Keratinocyte (primary cell): ENCODE results near the gene NEGR1. TPM values are rescaled to one million over a fixed set of nuclear protein-coding genes. Genes with fewer than 3 reads are reported as not detected.

ENCODE experiments used
- DNase-seq: peaks from one replicate; pipeline ENCODE4 v3.0.0-alpha.2; 2011; ENCODE audit warnings: low read depth, missing footprints, low spot score
- FAIRE-seq: peaks from 2 replicates; lab custom pipeline; 2011; peaks lifted over from hg19 to GRCh38; lab: Jason Lieb, UNC
- H2AFZ ChIP-seq: 2 replicates; pipeline ENCODE4 v1.6.0; 2012; ENCODE audit warnings: low read length, control low read depth, inconsistent platforms; ENCODE audit not compliant: control insufficient read depth
- H3K27ac ChIP-seq: 2 replicates; pipeline ENCODE4 v1.5.1; 2011; ENCODE audit warnings: low read length; ENCODE audit not compliant: control insufficient read depth, insufficient read depth
- H3K27me3 ChIP-seq: 3 replicates; pipeline ENCODE4 v1.6.0; 2011; ENCODE audit warnings: low read length; ENCODE audit not compliant: control insufficient read depth, insufficient read depth; ENCODE audit errors: extremely low read depth
- H3K36me3 ChIP-seq, 2 experiments: 2 replicates in 1 of 2; 3 replicates in 1 of 2; pipeline ENCODE4 v1.5.1; 2011; ENCODE audit warnings: low read length in 2 of 2, mild to moderate bottlenecking in 1 of 2; ENCODE audit not compliant: control insufficient read depth in 2 of 2, insufficient read depth in 2 of 2; ENCODE audit errors: extremely low read depth in 1 of 2
- H3K4me1 ChIP-seq: 3 replicates; pipeline ENCODE4 v1.5.1; 2011; ENCODE audit warnings: low read length; ENCODE audit not compliant: control insufficient read depth, insufficient read depth; ENCODE audit errors: extremely low read depth
- H3K4me2 ChIP-seq: 3 replicates; pipeline ENCODE4 v1.6.0; 2011; ENCODE audit warnings: low read depth, low read length; ENCODE audit not compliant: control insufficient read depth, insufficient read depth; ENCODE audit errors: extremely low read depth
- H3K4me3 ChIP-seq, 3 experiments: fragments of 200-600 bp in 1 of 3; sonication (generic) in 1 of 3; 2 replicates in 2 of 3; 3 replicates in 1 of 3; pipeline ENCODE4 v1.5.1; 2011 to 2016; ENCODE audit warnings: low read length in 3 of 3, mild to moderate bottlenecking in 3 of 3, control low read depth in 2 of 3, inconsistent platforms in 1 of 3, low read depth in 1 of 3, mixed read lengths in 1 of 3, mixed run types in 1 of 3, moderate library complexity in 1 of 3; ENCODE audit not compliant: control insufficient read depth in 2 of 3, insufficient read depth in 2 of 3; ENCODE audit errors: extremely low read depth in 1 of 3
- H3K79me2 ChIP-seq: 2 replicates; pipeline ENCODE4 v1.6.0; 2012; ENCODE audit warnings: low read length; ENCODE audit not compliant: control insufficient read depth, insufficient read depth
- H3K9ac ChIP-seq: 3 replicates; pipeline ENCODE4 v1.6.0; 2011; ENCODE audit warnings: low read length; ENCODE audit not compliant: control insufficient read depth, insufficient read depth; ENCODE audit errors: extremely low read depth
- H3K9me1 ChIP-seq: 3 replicates; pipeline ENCODE4 v1.6.0; 2011; ENCODE audit warnings: low read length; ENCODE audit not compliant: control insufficient read depth, insufficient read depth; ENCODE audit errors: extremely low read depth
- H3K9me3 ChIP-seq: 2 replicates; pipeline ENCODE4 v1.5.1; 2012; ENCODE audit warnings: low read depth, low read length; ENCODE audit not compliant: control insufficient read depth
- H4K20me1 ChIP-seq: 3 replicates; pipeline ENCODE4 v1.6.0; 2011; ENCODE audit warnings: low read length; ENCODE audit not compliant: control insufficient read depth, insufficient read depth; ENCODE audit errors: extremely low read depth
- EZH2 ChIP-seq: IDR thresholded peaks from one replicate; pipeline ENCODE4 v1.6.1; 2012; ENCODE audit warnings: inconsistent platforms, mild to moderate bottlenecking, low read length, moderate library complexity
- dilution Hi-C: fragments of 300-500 bp; cut with MboI; formaldehyde crosslinking; loops from one replicate; pipeline ENCODE4 v1.7.0; 2020; ENCODE audit warnings: low sequenced_read_pairs; ENCODE audit not compliant: extremely low pct_ligation_motif_present
- polyA plus RNA-seq, 5 experiments: library from polyadenylated mRNA; depleted of rRNA in 3 of 5; stranded (reverse) in 3 of 5; stranded (forward) in 1 of 5; unstranded in 1 of 5; fragments of >200 nt; gene quantifications; 1 replicate in 1 of 5; 2 replicates in 3 of 5; 3 replicates in 1 of 5; pipeline versions ENCODE4 v1.2.1 to v1.2.3, GENCODE V29; 2011 to 2012; ENCODE audit warnings: missing spikeins in 2 of 5, low read depth in 1 of 5, low replicate concordance in 1 of 5
- TF ChIP-seq, protein P1 (sequence below), 3 experiments: IDR thresholded peaks in 1 of 3; conservative IDR thresholded peaks in 1 of 3; optimal IDR thresholded peaks in 1 of 3; 2 replicates in 2 of 3; 3 replicates in 1 of 3; pipeline versions ENCODE3 to v1.5.1; 2011; ENCODE audit warnings: low read length in 3 of 3, mild to moderate bottlenecking in 3 of 3, moderate library complexity in 2 of 3, control low read depth in 1 of 3, inconsistent platforms in 1 of 3; ENCODE audit not compliant: insufficient read depth in 2 of 3; ENCODE audit errors: extremely low read depth in 1 of 3

The NEGR1 gene
- polyA plus RNA-seq, 1 donor (not counting 4 experiments of a cell fraction or from before 2014, with no cell fraction given): 1.6 TPM

DNA sequence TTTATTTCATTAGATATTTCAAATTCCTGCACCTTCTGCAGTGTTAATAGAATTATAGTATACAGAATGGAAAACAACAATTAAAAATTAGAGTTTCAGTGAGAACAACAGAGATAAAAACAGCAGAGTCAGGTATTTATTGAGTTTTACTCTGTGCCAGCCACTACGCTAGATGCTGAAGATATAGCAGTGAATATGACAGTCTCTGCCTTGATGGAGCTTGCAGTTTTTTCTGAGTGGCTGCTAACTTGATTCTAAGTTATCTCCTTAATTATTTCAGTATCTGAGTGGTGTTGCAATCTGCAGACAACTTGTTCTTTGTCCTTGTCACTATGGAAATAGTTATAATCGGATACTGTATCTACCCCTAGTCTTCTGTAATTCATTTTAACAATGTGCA, 817.2 kb downstream of the NEGR1 start:
- Histone ChIP-seq H3K9ac (no peak overlapping the region), H3K36me3 (no peaks in the 10 kb centered on the region), H3K27me3 (no peaks in the 10 kb centered on the region), H3K9me3 (no peaks in the 10 kb centered on the region), H4K20me1 (no peaks in the 10 kb centered on the region), H3K4me2 (no peak overlapping the region), H3K79me2 (no peaks in the 10 kb centered on the region), H3K4me3 (no peak overlapping the region), H3K9me1 (no peaks in the 10 kb centered on the region), H3K27ac (no peak overlapping the region), H3K4me1 (no peaks in the 10 kb centered on the region), H2AFZ (no peak overlapping the region)
- FAIRE-seq (no peak), DNase-seq (no peak)
- TF ChIP-seq EZH2: no peak
- TF ChIP-seq, protein P1, sequence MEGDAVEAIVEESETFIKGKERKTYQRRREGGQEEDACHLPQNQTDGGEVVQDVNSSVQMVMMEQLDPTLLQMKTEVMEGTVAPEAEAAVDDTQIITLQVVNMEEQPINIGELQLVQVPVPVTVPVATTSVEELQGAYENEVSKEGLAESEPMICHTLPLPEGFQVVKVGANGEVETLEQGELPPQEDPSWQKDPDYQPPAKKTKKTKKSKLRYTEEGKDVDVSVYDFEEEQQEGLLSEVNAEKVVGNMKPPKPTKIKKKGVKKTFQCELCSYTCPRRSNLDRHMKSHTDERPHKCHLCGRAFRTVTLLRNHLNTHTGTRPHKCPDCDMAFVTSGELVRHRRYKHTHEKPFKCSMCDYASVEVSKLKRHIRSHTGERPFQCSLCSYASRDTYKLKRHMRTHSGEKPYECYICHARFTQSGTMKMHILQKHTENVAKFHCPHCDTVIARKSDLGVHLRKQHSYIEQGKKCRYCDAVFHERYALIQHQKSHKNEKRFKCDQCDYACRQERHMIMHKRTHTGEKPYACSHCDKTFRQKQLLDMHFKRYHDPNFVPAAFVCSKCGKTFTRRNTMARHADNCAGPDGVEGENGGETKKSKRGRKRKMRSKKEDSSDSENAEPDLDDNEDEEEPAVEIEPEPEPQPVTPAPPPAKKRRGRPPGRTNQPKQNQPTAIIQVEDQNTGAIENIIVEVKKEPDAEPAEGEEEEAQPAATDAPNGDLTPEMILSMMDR (optimal IDR thresholded peaks at IDR 0.05 in 1 of 3, IDR thresholded peaks at IDR 0.05 in 1 of 3, conservative IDR thresholded peaks at IDR 0.05 in 1 of 3; ENCODE audit: extremely low read depth in 1 of 3, insufficient read depth in 2 of 3, low read length in 3 of 3): no peak
- dilution Hi-C loops: no loop called here

GRCh38 chr1:71464016-71464415, 818.3 kb downstream of the NEGR1 start:
- DNase-seq (no peak), FAIRE-seq (no peak)
- no peaks in the 10 kb centered on the region for H3K9me3 ChIP-seq
- H3K79me2 ChIP-seq: no peaks in the 10 kb centered on the region
- no peak overlapping the region for H3K9ac ChIP-seq
- no peak overlapping the region for H3K27ac ChIP-seq
- no peak overlapping the region for H3K4me2 ChIP-seq
- no peaks in the 10 kb centered on the region for H3K27me3 ChIP-seq
- H3K9me1 ChIP-seq: no peaks in the 10 kb centered on the region
- no peak overlapping the region for H2AFZ ChIP-seq
- TF ChIP-seq, protein P1 (optimal IDR thresholded peaks at IDR 0.05 in 1 of 3, IDR thresholded peaks at IDR 0.05 in 1 of 3, conservative IDR thresholded peaks at IDR 0.05 in 1 of 3; ENCODE audit: extremely low read depth in 1 of 3, insufficient read depth in 2 of 3, low read length in 3 of 3): no peak
- H3K36me3 ChIP-seq: no peaks in the 10 kb centered on the region
- no peaks in the 10 kb centered on the region for H3K4me1 ChIP-seq
- H4K20me1 ChIP-seq: no peaks in the 10 kb centered on the region
- no peak overlapping the region for H3K4me3 ChIP-seq
- dilution Hi-C loops: no loop called here
